ENCODE data around the gene ISCA2.

Gene ISCA2

DNA sequence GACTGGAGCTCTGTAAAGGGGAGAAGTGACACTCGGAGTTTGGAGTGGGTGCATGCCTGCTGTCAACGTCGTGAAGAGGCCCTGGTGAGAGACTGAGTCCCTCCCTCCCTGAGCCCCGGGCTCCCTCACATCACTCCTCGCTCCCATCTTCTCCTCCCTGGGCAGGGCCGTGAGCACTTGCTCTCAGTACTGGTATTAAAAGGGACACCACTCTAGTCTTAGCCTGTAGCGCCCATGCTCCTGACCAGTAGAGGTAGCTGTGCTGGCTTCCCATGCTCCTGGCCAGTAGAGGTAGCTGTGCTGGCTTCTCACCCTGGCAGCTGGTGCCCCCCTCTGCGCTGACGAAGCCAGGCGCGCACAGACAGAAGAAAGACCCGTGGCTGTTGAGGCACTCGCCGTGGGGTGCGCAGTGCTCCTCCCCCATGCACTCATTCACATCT lies 14.7 kb downstream of the ISCA2 start:
- no peak overlapping the region for H3K4me3 ChIP-seq (ENCODE audit: low read depth, low read length)
- POLR2A ChIA-PET: no interaction called here
- CTCF ChIA-PET: interaction anchor here (0.9 to 1.0 kb wide), 3 partner anchors 11 to 31 kb away, joined by 3 read pairs; no protein-coding TSS in a partner anchor
- no peak for TF ChIP-seq MZF1 (tag by site-specific recombination; IDR thresholded peaks at IDR 0.05; ENCODE audit: borderline replicate concordance)
- TF ChIP-seq, protein P1, sequence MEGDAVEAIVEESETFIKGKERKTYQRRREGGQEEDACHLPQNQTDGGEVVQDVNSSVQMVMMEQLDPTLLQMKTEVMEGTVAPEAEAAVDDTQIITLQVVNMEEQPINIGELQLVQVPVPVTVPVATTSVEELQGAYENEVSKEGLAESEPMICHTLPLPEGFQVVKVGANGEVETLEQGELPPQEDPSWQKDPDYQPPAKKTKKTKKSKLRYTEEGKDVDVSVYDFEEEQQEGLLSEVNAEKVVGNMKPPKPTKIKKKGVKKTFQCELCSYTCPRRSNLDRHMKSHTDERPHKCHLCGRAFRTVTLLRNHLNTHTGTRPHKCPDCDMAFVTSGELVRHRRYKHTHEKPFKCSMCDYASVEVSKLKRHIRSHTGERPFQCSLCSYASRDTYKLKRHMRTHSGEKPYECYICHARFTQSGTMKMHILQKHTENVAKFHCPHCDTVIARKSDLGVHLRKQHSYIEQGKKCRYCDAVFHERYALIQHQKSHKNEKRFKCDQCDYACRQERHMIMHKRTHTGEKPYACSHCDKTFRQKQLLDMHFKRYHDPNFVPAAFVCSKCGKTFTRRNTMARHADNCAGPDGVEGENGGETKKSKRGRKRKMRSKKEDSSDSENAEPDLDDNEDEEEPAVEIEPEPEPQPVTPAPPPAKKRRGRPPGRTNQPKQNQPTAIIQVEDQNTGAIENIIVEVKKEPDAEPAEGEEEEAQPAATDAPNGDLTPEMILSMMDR (tag by site-specific recombination; IDR thresholded peaks at IDR 0.05): peak; percentile 69
- no peaks in the 10 kb centered on the region for H3K9me3 ChIP-seq (ENCODE audit: control insufficient read depth, insufficient read depth, low read depth, low read length)
- H3K36me3 ChIP-seq (ENCODE audit: control insufficient read depth in 2 of 2, insufficient read depth in 1 of 2, low read length in 2 of 2): no peaks in the 10 kb centered on the region
- H3K4me1 ChIP-seq (ENCODE audit: control insufficient read depth, insufficient read depth, low read length): no peaks in the 10 kb centered on the region
- no peak overlapping the region for H3K27ac ChIP-seq (ENCODE audit: extremely low read depth, low read depth, low read length)

DNA sequence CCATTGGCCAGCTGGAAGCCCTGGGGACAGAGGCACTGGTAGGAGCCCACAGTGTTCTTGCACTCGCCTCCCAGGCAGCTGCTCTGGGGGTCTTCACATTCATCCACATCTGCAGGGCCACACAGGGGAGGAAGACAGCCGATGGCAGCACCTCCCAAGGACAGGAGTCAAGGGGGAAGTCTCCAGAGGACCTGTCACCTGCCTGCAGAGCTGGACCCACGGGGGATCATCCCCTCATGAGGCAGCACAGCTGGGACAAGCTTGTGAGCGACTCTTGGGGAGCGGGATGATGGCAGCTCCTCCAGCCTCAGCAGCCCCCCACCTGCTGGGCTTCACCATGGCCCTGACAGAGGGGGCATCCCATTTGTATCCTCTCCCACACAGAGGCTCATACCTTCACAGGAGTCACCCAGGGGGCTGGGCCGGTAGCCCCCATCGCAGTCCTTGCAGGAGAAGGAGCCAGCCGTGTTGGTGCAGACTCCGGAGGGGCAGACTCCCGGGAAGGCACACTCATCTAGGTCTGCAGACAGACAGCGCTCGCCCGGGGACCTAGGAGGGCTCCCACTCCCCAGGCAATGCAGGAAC lies 15.4 kb downstream of the ISCA2 start:
- H3K4me3 ChIP-seq (ENCODE audit: low read depth, low read length): no peak overlapping the region
- no peak overlapping the region for H3K27ac ChIP-seq (ENCODE audit: extremely low read depth, low read depth, low read length)
- H3K36me3 ChIP-seq (ENCODE audit: control insufficient read depth in 2 of 2, insufficient read depth in 1 of 2, low read length in 2 of 2): no peaks in the 10 kb centered on the region
- H3K9me3 ChIP-seq (ENCODE audit: control insufficient read depth, insufficient read depth, low read depth, low read length): no peaks in the 10 kb centered on the region
- TF ChIP-seq ZNF350 (tag by site-specific recombination; IDR thresholded peaks at IDR 0.05) (no peak), ZIC2 (tag by site-specific recombination; IDR thresholded peaks at IDR 0.05) (peak; percentile 62; the same call in 1 of the 2 replicates), GLIS2 (tag by site-specific recombination; IDR thresholded peaks at IDR 0.05) (0 out of 2 replicates have a peak, but pooled peaks have one; percentile 31), GLIS1 (tag by site-specific recombination; IDR thresholded peaks at IDR 0.05) (peak; percentile 93)
- TF ChIP-seq, protein P2, sequence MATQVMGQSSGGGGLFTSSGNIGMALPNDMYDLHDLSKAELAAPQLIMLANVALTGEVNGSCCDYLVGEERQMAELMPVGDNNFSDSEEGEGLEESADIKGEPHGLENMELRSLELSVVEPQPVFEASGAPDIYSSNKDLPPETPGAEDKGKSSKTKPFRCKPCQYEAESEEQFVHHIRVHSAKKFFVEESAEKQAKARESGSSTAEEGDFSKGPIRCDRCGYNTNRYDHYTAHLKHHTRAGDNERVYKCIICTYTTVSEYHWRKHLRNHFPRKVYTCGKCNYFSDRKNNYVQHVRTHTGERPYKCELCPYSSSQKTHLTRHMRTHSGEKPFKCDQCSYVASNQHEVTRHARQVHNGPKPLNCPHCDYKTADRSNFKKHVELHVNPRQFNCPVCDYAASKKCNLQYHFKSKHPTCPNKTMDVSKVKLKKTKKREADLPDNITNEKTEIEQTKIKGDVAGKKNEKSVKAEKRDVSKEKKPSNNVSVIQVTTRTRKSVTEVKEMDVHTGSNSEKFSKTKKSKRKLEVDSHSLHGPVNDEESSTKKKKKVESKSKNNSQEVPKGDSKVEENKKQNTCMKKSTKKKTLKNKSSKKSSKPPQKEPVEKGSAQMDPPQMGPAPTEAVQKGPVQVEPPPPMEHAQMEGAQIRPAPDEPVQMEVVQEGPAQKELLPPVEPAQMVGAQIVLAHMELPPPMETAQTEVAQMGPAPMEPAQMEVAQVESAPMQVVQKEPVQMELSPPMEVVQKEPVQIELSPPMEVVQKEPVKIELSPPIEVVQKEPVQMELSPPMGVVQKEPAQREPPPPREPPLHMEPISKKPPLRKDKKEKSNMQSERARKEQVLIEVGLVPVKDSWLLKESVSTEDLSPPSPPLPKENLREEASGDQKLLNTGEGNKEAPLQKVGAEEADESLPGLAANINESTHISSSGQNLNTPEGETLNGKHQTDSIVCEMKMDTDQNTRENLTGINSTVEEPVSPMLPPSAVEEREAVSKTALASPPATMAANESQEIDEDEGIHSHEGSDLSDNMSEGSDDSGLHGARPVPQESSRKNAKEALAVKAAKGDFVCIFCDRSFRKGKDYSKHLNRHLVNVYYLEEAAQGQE (tag by site-specific recombination; IDR thresholded peaks at IDR 0.05): no peak
- TF ChIP-seq, protein P3, sequence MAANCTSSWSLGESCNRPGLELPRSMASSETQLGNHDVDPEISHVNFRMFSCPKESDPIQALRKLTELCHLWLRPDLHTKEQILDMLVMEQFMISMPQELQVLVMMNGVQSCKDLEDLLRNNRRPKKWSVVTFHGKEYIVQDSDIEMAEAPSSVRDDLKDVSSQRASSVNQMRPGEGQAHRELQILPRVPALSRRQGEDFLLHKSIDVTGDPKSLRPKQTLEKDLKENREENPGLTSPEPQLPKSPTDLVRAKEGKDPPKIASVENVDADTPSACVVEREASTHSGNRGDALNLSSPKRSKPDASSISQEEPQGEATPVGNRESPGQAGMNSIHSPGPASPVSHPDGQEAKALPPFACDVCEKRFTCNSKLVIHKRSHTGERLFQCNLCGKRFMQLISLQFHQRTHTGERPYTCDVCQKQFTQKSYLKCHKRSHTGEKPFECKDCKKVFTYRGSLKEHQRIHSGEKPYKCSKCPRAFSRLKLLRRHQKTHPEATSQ (tag by site-specific recombination; IDR thresholded peaks at IDR 0.05): no peak
- H3K4me1 ChIP-seq (ENCODE audit: control insufficient read depth, insufficient read depth, low read length): no peaks in the 10 kb centered on the region
- ChIA-PET CTCF (interaction anchor here (0.9 to 1.0 kb wide), 3 partner anchors 10 to 31 kb away, joined by 3 read pairs; no protein-coding TSS in a partner anchor), POLR2A (no interaction called here)

DNA sequence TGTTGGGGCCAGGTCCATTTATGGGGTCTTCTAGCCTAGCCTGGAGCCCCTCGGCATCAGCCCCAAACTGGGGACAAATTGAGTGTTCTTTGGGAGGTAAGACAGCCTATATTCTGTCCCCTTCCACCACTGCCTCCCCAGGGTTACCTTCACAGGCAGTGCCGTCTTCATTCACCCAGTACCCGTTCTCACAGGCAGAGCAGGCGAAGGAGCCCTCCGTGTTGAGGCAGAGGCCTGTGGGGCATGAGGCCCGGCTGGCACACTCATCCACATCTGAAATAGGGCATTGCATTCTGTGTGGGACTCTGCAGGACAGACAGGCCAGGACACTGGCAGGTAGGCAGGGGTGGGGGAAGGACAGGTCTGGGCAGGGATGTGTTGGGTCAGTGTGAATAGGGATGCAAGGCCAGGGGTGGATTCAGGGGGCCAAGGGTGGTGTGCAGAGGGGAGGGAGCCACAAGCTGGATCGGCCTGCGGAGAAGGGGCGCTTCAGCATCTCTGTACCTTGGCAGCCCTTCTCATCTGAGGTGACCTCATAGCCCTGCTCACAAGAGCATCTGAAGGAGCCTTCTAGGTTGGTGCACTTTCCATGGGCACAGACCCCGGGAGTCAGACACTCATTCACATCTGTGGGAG lies 16.1 kb downstream of the ISCA2 start:
- no peak overlapping the region for H3K4me3 ChIP-seq (ENCODE audit: low read depth, low read length)
- POLR2A ChIA-PET: no interaction called here
- no peaks in the 10 kb centered on the region for H3K9me3 ChIP-seq (ENCODE audit: control insufficient read depth, insufficient read depth, low read depth, low read length)
- CTCF ChIA-PET: no interaction called here
- H3K36me3 ChIP-seq (ENCODE audit: control insufficient read depth in 2 of 2, insufficient read depth in 1 of 2, low read length in 2 of 2): no peaks in the 10 kb centered on the region
- no peaks in the 10 kb centered on the region for H3K4me1 ChIP-seq (ENCODE audit: control insufficient read depth, insufficient read depth, low read length)
- H3K27ac ChIP-seq (ENCODE audit: extremely low read depth, low read depth, low read length): no peak overlapping the region
- no peak for TF ChIP-seq ZNF221 (tag by site-specific recombination; IDR thresholded peaks at IDR 0.05; ENCODE audit: borderline replicate concordance)
- no peak for TF ChIP-seq ZNF768 (tag by site-specific recombination; IDR thresholded peaks at IDR 0.05)
- no peak for TF ChIP-seq ZNF404 (tag by site-specific recombination; IDR thresholded peaks at IDR 0.05)
- TF ChIP-seq, protein P4, sequence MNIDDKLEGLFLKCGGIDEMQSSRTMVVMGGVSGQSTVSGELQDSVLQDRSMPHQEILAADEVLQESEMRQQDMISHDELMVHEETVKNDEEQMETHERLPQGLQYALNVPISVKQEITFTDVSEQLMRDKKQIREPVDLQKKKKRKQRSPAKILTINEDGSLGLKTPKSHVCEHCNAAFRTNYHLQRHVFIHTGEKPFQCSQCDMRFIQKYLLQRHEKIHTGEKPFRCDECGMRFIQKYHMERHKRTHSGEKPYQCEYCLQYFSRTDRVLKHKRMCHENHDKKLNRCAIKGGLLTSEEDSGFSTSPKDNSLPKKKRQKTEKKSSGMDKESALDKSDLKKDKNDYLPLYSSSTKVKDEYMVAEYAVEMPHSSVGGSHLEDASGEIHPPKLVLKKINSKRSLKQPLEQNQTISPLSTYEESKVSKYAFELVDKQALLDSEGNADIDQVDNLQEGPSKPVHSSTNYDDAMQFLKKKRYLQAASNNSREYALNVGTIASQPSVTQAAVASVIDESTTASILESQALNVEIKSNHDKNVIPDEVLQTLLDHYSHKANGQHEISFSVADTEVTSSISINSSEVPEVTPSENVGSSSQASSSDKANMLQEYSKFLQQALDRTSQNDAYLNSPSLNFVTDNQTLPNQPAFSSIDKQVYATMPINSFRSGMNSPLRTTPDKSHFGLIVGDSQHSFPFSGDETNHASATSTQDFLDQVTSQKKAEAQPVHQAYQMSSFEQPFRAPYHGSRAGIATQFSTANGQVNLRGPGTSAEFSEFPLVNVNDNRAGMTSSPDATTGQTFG (tag by site-specific recombination; IDR thresholded peaks at IDR 0.05; ENCODE audit: borderline replicate concordance): no peak
- TF ChIP-seq, protein P5, sequence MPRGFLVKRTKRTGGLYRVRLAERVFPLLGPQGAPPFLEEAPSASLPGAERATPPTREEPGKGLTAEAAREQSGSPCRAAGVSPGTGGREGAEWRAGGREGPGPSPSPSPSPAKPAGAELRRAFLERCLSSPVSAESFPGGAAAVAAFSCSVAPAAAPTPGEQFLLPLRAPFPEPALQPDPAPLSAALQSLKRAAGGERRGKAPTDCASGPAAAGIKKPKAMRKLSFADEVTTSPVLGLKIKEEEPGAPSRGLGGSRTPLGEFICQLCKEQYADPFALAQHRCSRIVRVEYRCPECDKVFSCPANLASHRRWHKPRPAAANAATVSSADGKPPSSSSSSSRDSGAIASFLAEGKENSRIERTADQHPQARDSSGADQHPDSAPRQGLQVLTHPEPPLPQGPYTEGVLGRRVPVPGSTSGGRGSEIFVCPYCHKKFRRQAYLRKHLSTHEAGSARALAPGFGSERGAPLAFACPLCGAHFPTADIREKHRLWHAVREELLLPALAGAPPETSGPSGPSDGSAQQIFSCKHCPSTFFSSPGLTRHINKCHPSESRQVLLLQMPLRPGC (tag by site-specific recombination; IDR thresholded peaks at IDR 0.05): no peak
- no peak for TF ChIP-seq ZBTB17 (tag by site-specific recombination; IDR thresholded peaks at IDR 0.05)
- TF ChIP-seq BCL11B (tag by site-specific recombination; IDR thresholded peaks at IDR 0.05; ENCODE audit: low read depth): no peak
- TF ChIP-seq, protein P3 (tag by site-specific recombination; IDR thresholded peaks at IDR 0.05): no peak
- no peak for TF ChIP-seq ZNF660 (tag by site-specific recombination; IDR thresholded peaks at IDR 0.05)
- TF ChIP-seq KLF16 (tag by site-specific recombination; IDR thresholded peaks at IDR 0.05): no peak
